Measurements from ENCODE around the gene ERVK3-1.
"Not testable (repeated sequence)": the region's sequence is repeated elsewhere in the genome, so short reads cannot be mapped to it uniquely, and the experiment has no call there.

The ERVK3-1 gene

DNA sequence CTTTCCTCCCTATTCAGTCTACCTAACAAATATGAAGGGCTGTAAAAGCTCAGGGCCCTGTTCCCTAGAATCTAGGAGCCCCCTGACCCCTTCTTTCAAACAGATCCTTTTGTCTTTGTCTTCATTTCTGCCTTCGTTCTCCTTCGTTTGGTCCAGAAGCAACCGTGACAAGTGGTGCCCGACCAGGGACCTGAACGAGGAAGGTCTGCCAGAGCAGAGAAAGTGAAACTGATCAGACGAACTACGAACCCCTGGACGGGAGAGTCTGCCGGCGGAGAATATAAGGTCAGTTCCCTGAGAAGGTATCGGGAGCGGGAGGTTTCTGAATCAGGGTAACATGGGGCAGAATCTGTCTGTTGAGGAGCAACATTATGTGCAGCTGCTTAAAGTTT, 751 bp downstream of the ERVK3-1 start:
- FAIRE-seq = no peak

DNA sequence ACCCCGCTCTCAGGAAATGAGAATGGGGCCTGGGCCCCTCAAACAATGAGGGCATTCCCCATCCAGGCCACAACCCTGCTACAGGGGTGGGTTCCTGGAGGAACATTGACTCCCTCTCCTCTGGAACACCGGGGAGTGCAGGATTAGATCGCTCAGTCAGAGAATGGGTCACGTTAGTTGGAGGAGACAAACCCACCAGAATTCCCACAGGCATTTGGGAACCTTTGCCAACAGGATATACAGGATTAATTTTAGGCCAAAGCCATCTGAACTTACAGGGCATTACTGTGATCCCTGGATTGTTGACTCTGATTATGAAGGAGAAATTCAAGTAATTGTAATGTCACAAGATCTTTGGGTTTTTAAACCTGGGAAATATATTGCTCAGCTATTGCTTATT, 2.6 kb downstream of the ERVK3-1 start:
- FAIRE-seq = no peak

DNA sequence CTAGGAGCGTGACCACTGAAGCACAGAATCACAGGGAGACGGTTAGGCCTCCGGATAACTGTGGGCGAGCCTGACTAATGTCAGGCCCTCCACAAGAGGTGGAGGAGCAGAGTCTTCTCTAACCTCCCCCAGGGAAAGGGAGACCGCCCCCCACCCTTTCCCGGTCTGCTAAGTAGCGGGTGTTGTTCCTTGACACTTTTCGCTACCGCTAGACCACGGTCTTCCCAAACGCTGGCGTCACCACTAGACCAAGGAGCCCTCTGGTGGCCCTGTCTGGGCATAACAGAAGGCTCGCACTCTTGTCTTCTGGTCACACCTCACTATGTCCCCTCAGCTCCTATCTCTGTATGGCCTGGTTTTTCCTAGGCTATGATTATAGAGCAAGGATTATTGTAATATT, 5.5 kb downstream of the ERVK3-1 start:
- FAIRE-seq = not testable (repeated sequence)

- FAIRE-seq = no peak
Measured at GRCh38 chr19:58311345-58311865, 6.2 kb downstream of the ERVK3-1 start.

- FAIRE-seq = no peak
Measured at GRCh38 chr19:58315580-58315979, 10.4 kb downstream of the ERVK3-1 start.

DNA sequence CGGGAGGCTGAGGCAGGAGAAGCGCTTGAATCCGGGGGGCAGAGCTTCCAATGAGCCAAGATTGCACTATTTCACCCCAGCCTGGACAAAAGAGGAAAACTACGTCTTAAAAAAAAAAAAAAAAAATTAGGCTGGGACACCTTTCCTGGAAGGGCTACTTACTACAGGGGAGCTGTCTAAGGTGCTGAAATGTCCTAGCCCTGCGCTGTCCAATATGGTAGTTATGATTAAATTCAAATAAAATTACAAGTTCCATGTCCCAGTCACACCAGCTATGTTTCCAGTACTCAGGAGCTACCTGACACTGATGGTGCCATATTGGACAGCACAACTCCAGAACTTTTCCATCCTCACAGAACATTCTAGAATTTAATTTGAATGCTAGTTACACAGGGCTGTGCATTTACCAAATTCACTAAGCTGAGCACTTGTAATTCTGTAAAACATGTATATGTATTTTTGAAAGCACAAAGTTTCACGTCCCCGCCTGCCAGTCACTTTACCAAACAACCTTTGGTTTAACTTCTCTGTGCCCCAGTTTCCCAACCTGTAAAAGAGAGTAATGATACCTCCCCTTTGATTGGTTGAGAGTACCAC, 12.4 kb downstream of the ERVK3-1 start:
- no peak for FAIRE-seq

- no peak for FAIRE-seq
Measured at GRCh38 chr19:58318297-58318696, 13.1 kb downstream of the ERVK3-1 start.

- FAIRE-seq = no peak
Measured at GRCh38 chr19:58319241-58319640, 14.1 kb downstream of the ERVK3-1 start.

GRCh38 chr19:58325311-58326022, 20.3 kb downstream of the ERVK3-1 start:
- no peak for FAIRE-seq

DNA sequence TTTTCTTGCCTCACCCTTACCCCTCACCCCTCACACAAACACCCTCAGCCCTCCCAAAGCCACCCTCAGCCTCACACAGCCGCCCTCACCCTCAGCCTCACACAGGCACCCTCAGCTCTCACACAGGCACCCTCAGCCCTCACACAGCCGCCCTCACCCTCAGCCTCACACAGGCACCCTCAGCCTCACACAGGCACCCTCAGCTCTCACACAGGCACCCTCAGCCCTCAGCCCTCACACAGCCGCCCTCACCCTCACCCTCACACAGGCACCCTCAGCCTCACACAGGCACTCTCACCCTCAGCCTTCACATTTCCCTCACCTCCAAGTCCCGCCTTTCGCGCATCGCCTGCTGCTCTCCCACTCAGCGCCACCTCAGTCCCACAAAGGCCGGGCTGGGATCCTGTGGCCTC, 21.3 kb downstream of the ERVK3-1 start:
- no peak for FAIRE-seq

GRCh38 chr19:58326914-58327726, 21.9 kb downstream of the ERVK3-1 start, which contains the start of gene ZSCAN22:
TSS of gene ZSCAN22 (plus strand) at chr19:58326994. CDS start at chr19:58334803, 7,809 bp downstream.
- no peak for FAIRE-seq

DNA sequence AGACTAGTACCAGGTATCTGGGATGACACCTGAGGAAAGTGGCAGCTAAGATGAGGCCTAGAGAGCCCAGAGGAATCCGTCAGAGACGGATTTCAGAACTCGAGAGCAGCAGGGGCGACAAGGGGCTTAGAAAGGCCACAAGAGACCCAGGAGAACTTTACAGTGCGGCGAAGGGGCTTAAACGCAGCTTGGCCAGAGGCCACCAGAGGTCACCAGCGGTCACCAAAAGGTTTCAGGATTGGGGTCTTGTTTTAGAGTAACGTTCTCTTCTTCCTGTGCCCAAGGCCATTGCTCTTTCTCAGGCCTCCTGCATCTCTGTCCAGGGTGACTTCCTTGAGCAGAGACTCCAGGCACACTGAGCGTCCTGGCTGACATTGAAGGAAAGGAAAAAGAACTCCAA, 23.8 kb downstream of the ERVK3-1 start:
- FAIRE-seq = no peak

DNA sequence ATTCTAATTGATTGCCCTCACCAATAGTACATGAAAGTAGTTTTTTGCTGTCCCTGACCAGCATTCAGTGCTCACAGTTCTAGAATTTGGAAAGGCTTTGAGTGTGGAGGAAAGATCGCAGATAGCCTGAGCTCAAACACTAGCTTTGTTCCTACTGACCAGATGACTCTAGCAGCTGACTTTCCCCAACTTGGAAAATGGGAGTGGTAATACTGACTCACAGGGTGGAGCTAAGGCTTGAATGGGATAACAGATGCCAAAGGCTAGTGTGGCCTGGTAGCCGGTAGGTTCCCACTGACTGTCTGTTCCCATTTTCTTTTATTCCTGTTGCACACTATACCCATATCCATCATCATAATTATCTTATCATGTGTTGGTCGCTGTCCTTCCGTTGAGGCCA, 25.3 kb downstream of the ERVK3-1 start:
- no peak for FAIRE-seq

GRCh38 chr19:58332697-58333096, 27.5 kb downstream of the ERVK3-1 start:
- no peak for FAIRE-seq

DNA sequence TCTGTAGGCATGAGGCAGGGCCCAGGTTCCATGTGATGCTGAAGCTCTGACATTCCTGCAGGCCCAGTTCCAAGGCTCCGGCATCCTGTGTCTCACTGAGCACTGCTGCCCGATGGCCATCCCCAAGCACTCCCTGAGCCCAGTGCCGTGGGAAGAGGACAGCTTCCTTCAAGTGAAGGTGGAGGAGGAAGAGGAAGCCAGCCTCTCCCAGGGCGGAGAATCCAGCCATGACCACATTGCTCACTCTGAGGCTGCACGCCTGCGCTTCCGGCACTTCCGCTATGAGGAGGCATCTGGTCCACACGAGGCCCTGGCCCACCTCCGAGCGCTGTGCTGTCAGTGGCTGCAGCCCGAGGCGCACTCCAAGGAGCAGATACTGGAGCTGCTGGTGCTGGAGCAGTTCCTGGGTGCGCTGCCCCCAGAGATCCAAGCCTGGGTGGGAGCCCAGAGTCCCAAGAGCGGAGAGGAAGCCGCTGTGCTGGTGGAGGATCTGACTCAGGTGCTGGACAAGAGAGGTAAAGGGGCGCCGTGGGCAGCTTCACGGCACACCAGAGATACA, 29.6 kb downstream of the ERVK3-1 start:
- no peak for FAIRE-seq

GRCh38 chr19:58335630-58336029, 30.5 kb downstream of the ERVK3-1 start:
- no peak for FAIRE-seq

DNA sequence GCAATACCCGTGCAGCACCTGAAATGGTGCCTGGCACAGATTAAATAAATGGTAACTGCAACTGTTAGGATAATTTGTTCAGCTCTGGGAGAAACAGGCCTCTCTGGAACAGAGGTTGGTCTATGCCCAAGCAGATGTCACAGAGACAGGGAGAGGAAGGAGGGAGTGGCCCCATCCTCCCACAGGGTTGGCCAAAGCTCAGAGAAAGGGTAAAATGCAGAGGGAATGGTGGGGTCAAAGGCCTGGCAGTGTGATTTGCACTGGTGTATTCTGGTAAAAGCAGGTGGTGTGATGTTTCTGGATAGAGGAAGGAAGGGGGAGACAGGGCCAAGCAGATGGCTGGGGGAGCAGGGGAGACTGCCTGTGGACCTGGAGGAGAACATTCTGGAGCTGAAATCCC, 31.0 kb downstream of the ERVK3-1 start:
- no peak for FAIRE-seq

DNA sequence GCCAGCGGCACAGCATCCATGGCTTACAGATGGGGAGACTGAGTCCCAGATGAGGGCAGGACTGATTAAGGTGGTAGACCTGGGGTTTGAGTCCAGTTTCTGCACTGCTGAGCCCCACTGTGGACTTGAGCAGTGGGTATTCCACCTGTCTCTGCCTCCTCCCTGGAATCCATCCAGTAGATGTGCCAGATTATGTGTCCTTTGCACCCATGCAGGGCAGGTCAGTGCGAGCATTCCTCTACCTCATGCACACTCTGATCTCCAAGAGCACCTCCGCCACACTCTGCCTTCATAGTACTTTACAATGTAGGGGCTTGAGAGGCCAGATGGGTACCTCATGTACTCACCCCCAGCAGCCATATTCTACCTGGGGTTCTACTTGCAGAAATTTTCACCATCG, 31.6 kb downstream of the ERVK3-1 start:
- no peak for FAIRE-seq

DNA sequence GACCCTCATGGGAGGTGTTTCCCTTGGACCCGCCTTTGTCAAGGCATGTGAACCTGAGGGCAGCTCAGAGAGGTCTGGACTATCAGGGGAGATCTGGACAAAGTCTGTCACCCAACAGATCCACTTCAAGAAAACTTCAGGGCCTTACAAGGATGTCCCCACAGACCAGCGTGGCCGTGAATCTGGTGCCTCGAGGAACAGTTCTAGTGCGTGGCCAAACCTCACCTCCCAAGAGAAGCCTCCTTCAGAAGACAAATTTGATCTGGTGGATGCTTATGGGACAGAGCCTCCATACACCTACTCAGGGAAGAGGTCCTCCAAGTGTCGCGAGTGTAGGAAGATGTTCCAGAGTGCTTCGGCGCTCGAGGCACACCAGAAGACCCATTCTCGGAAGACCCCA, 33.2 kb downstream of the ERVK3-1 start:
- no peak for FAIRE-seq

DNA sequence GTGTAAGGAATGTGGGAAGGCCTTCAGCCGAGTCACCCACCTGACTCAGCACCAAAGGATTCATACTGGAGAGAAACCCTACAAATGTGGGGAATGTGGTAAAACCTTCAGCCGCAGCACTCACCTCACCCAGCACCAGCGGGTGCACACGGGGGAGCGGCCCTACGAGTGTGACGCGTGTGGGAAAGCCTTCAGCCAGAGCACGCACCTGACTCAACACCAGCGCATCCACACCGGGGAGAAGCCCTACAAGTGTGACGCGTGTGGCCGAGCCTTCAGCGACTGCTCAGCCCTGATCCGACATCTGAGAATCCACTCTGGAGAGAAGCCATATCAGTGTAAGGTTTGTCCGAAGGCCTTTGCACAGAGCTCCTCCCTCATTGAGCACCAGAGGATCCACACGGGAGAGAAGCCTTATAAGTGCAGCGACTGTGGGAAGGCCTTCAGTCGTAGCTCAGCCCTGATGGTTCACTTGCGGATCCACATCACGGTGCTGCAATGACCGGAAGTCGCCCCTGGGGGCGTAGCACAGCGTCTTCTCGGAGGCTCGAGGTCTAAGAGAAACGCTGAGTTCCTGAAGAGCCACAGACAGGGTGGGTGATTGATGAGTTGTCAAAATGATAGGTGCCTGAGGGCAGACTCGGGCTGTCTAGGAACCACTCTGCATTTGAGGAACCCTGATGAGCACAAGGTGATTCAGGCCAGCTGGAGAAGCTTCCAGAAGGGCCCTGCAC, 33.8 kb downstream of the ERVK3-1 start:
- no peak for FAIRE-seq

DNA sequence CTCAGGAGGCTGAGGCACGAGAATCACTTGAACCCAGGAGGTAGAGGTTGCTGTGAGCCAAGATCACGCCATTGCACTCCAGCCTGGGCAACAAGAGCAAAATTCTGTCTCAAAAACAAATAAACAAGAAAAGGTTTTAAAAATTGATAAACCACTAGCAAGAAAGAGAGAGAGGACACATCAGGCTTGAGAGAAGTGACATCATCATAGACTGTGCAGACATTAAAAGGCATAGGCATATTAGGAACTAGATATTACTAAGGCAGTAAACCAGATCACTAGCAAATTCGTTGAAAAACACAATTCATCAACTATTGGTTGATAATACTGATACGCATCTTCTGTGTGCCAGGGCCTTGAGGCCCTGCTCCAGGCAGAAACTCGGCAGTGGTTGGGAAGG, 40.4 kb downstream of the ERVK3-1 start:
- FAIRE-seq = no peak
